HepG2 (cell line): ENCODE data around the gene VDR. TPM values are rescaled to one million over a fixed set of nuclear protein-coding genes. Genes with fewer than 3 reads are reported as not detected.

Experiments used
- ATAC-seq: fragments of 200-7000 bp; cut with Tn5 transposase; 3 replicates; pipeline ENCODE4 v1.9.1; 2020; ENCODE audit warnings: mild to moderate bottlenecking, moderate library complexity
- BruUV-seq: library from RNA; stranded (reverse); fragments of 400-500 nt; replicated peaks from 2 replicates; lab custom pipeline; 2021; lab: Mats Ljungman, UMichigan
- CTCF ChIA-PET: fragments of 300-600 bp; formaldehyde crosslinking; extraction: SDS; loops from one replicate; lab custom pipeline; 2021; ENCODE audit warnings: low total read pairs, inconsistent platforms, low intra/inter-chr PET ratio; lab: Yijun Ruan, JAX
- POLR2A ChIA-PET: fragments of 350-600 bp; sonication (Branson Sonifier 250); formaldehyde crosslinking; loops from one replicate; lab custom pipeline; 2020; ENCODE audit warnings: antibody characterized with exemption, inconsistent platforms; lab: Yijun Ruan, JAX
- DNase-seq: peaks from one replicate; pipeline ENCODE4 v3.0.0-alpha.2; 2015; ENCODE audit warnings: low spot score
- FAIRE-seq: peaks from 3 replicates; lab custom pipeline; 2011; peaks lifted over from hg19 to GRCh38; lab: Jason Lieb, UNC
- H2AFZ ChIP-seq: one replicate; pipeline ENCODE4 v1.6.1; 2011; ENCODE audit warnings: low read length, inconsistent platforms
- H3K27ac ChIP-seq: fragments of 300-600 bp; 3 replicates; pipeline ENCODE4 v1.8.0; 2011; ENCODE audit warnings: mixed run types, mild to moderate bottlenecking, mixed read lengths, low read length, inconsistent platforms; ENCODE audit not compliant: insufficient read depth; ENCODE audit errors: extremely low read length
- H3K27me3 ChIP-seq, 2 experiments: fragments of 200-600 bp in 1 of 2; 2 replicates in 1 of 2; 3 replicates in 1 of 2; pipeline versions ENCODE4 v1.6.0 to v1.8.0; 2011; ENCODE audit warnings: low read length in 2 of 2, mild to moderate bottlenecking in 2 of 2, moderate library complexity in 2 of 2, inconsistent platforms in 1 of 2; ENCODE audit not compliant: insufficient read depth in 2 of 2, control insufficient read depth in 1 of 2
- H3K36me3 ChIP-seq, 2 experiments: fragments of 200-600 bp in 1 of 2; replicated peaks in 1 of 2; 2 replicates in 1 of 2; 3 replicates in 1 of 2; pipeline versions ENCODE4 v1.5.1 to v1.8.0; 2011; ENCODE audit warnings: low read length in 2 of 2, inconsistent platforms in 1 of 2; ENCODE audit not compliant: insufficient read depth in 2 of 2, control insufficient read depth in 1 of 2
- H3K4me1 ChIP-seq: 2 replicates; pipeline ENCODE4 v1.5.1; 2012; ENCODE audit warnings: low read length, inconsistent platforms; ENCODE audit not compliant: insufficient read depth
- H3K4me2 ChIP-seq: 2 replicates; pipeline ENCODE4 v1.6.0; 2011; ENCODE audit warnings: low read depth, low read length, inconsistent platforms
- H3K4me3 ChIP-seq, 3 experiments: fragments of 200-600 bp in 1 of 3; sonication (generic), shearing (Covaris generic) in 1 of 3; replicated peaks in 1 of 3; 2 replicates each; pipeline ENCODE4 v1.5.1; 2011 to 2016; ENCODE audit warnings: low read length in 3 of 3, inconsistent platforms in 2 of 3, low read depth in 2 of 3, mild to moderate bottlenecking in 2 of 3, control low read depth in 1 of 3, mixed read lengths in 1 of 3; ENCODE audit not compliant: insufficient read depth in 1 of 3
- H3K79me2 ChIP-seq: one replicate; pipeline ENCODE4 v1.6.1; 2011; ENCODE audit warnings: low read length, inconsistent platforms; ENCODE audit not compliant: insufficient read depth
- H3K9ac ChIP-seq: 2 replicates; pipeline ENCODE4 v1.6.0; 2011; ENCODE audit warnings: mild to moderate bottlenecking, low read depth, low read length, inconsistent platforms; ENCODE audit not compliant: insufficient read depth
- H3K9me3 ChIP-seq: 2 replicates; pipeline ENCODE4 v1.5.1; 2012; ENCODE audit warnings: mild to moderate bottlenecking, low read length
- H4K20me1 ChIP-seq: 2 replicates; pipeline ENCODE4 v1.6.0; 2011; ENCODE audit warnings: inconsistent platforms, mild to moderate bottlenecking, low read length, moderate library complexity; ENCODE audit not compliant: insufficient read depth
- ATF3 ChIP-seq: sonication (generic); formaldehyde crosslinking; IDR thresholded peaks from 2 replicates; pipeline ENCODE4 v1.4.0; 2020; ENCODE audit warnings: missing genetic modification reagents
- HOXA9 ChIP-seq: sonication (generic); formaldehyde crosslinking; IDR thresholded peaks from 2 replicates; pipeline ENCODE4 v1.8.1; 2022; ENCODE audit warnings: missing genetic modification reagents, mild to moderate bottlenecking, moderate library complexity, borderline replicate concordance
- MAFK ChIP-seq, 2 experiments: IDR thresholded peaks in 1 of 2; conservative IDR thresholded peaks in 1 of 2; 2 replicates each; pipeline ENCODE4 v1.6.1; 2011; ENCODE audit warnings: improper control_type of control experiment in 2 of 2, low read length in 2 of 2
- POGK ChIP-seq: sonication (generic); formaldehyde crosslinking; conservative IDR thresholded peaks from 2 replicates; pipeline ENCODE4 v1.8.0; 2022; ENCODE audit warnings: mild to moderate bottlenecking, moderate library complexity, missing genetic modification reagents
- RARG ChIP-seq: sonication (generic); formaldehyde crosslinking; IDR thresholded peaks from 2 replicates; pipeline ENCODE4 v1.4.0; 2020; ENCODE audit warnings: low read depth, mild to moderate bottlenecking, missing genetic modification reagents
- SOX6 ChIP-seq, 2 experiments: fragments of 450-650 bp in 1 of 2; sonication (generic) in 1 of 2; formaldehyde crosslinking in 1 of 2; IDR thresholded peaks; 2 replicates each; pipeline versions ENCODE4 v1.4.0 to v1.6.1; 2017 to 2020; ENCODE audit warnings: antibody characterized with exemption in 1 of 2, mild to moderate bottlenecking in 1 of 2, missing genetic modification reagents in 1 of 2
- SP5 ChIP-seq: IDR thresholded peaks from 2 replicates; pipeline ENCODE4 v1.6.1; 2016; ENCODE audit warnings: low read depth, borderline replicate concordance
- SYNCRIP ChIP-seq: fragments of 200-400 bp; formaldehyde crosslinking; IDR thresholded peaks from 2 replicates; pipeline ENCODE4 v1.6.1; 2018; ENCODE audit warnings: mild to moderate bottlenecking, low read depth, low read length; ENCODE audit not compliant: insufficient read depth
- TEF ChIP-seq: sonication (generic); formaldehyde crosslinking; IDR thresholded peaks from 2 replicates; pipeline ENCODE4 v1.5.0; 2020; ENCODE audit warnings: missing genetic modification reagents
- TERF1 ChIP-seq: sonication (generic); formaldehyde crosslinking; IDR thresholded peaks from 2 replicates; pipeline ENCODE4 v1.8.0; 2022; ENCODE audit warnings: mild to moderate bottlenecking, missing genetic modification reagents, moderate library complexity
- THAP9 ChIP-seq: sonication (generic); formaldehyde crosslinking; IDR thresholded peaks from 2 replicates; pipeline ENCODE4; 2020; ENCODE audit warnings: missing genetic modification reagents, mild to moderate bottlenecking, borderline replicate concordance
- TMF1 ChIP-seq: sonication (generic); formaldehyde crosslinking; IDR thresholded peaks from 2 replicates; pipeline ENCODE4 v1.8.1; 2022; ENCODE audit warnings: low read depth, missing genetic modification reagents
- ZBTB7A ChIP-seq: sonication (generic); formaldehyde crosslinking; IDR thresholded peaks from 2 replicates; pipeline ENCODE4 v1.8.0; 2022; ENCODE audit warnings: mild to moderate bottlenecking, missing genetic modification reagents
- ZFP90 ChIP-seq: sonication (generic); formaldehyde crosslinking; IDR thresholded peaks from 2 replicates; pipeline ENCODE4 v1.8.0; 2022; ENCODE audit warnings: missing genetic modification reagents, mild to moderate bottlenecking, inconsistent platforms, borderline replicate concordance
- ZNF101 ChIP-seq: sonication (generic); formaldehyde crosslinking; IDR thresholded peaks from 2 replicates; pipeline ENCODE4 v1.4.0; 2020; ENCODE audit warnings: mild to moderate bottlenecking, low read depth, missing genetic modification reagents, borderline replicate concordance
- ZNF446 ChIP-seq: sonication (generic); formaldehyde crosslinking; IDR thresholded peaks from 2 replicates; pipeline ENCODE4 v1.5.0; 2020; ENCODE audit warnings: mild to moderate bottlenecking, missing genetic modification reagents
- ZNF496 ChIP-seq: sonication (generic); formaldehyde crosslinking; IDR thresholded peaks from 2 replicates; pipeline ENCODE4 v1.8.1; 2023; ENCODE audit warnings: mild to moderate bottlenecking, moderate library complexity, missing genetic modification reagents; ENCODE audit not compliant: insufficient replicate concordance
- ZNF572 ChIP-seq: sonication (generic); formaldehyde crosslinking; IDR thresholded peaks from 2 replicates; pipeline ENCODE4 v1.5.1; 2020; ENCODE audit warnings: mild to moderate bottlenecking, missing genetic modification reagents
- WGBS: methylation state at CpG from one replicate; pipeline ENCODE4 v1.1.6; 2017; ENCODE audit warnings: low lambda C conversion rate; 5-methylcytosine and 5-hydroxymethylcytosine counted together
- in situ Hi-C: cut with HindIII; loops from 2 replicates; pipeline ENCODE4 v1.10.0; 2017; ENCODE audit warnings: low pct_unique_long_range_greater_than_20kb; ENCODE audit not compliant: extremely low pct_ligation_motif_present
- intact Hi-C: fragments of 100-400 bp; cut with micrococcal nuclease; formaldehyde crosslinking; loops from one replicate; pipeline ENCODE4 v1.10.0; 2022; ENCODE audit not compliant: unreplicated experiment
- polyA plus RNA-seq, 8 experiments: library from polyadenylated mRNA; depleted of rRNA in 3 of 8; stranded (reverse) in 7 of 8; unstranded in 1 of 8; fragments of >200 nt; fragmentation: Illumina TruSeq in 4 of 8; extraction: Trizol in 4 of 8; gene quantifications; 2 replicates each; pipeline versions ENCODE4 v1.2.1 to v1.2.3, GENCODE V29; 2011 to 2016; ENCODE audit warnings: low read depth in 4 of 8, missing spikeins in 1 of 8, mixed read lengths in 1 of 8; ENCODE audit not compliant: insufficient read depth in 1 of 8
- total RNA-seq, 5 experiments: library from RNA; depleted of rRNA; stranded (reverse); fragments of >200 nt; fragmentation: Illumina TruSeq; extraction: Trizol; gene quantifications; 2 replicates each; pipeline ENCODE4 v1.2.3, GENCODE V29; 2016; ENCODE audit warnings: low read depth in 1 of 5

VDR gene
- total and polyA plus RNA-seq, 2 of the 13 experiments (the other 11 are each of a cell fraction or from before 2014, with no cell fraction given) = 0.08 to 0.33 TPM

GRCh38 chr12:47804171-47804570 lies 100.6 kb downstream of the VDR start:
- Histone ChIP-seq H3K4me1 (no peaks in the 10 kb centered on the region), H3K9ac (no peak overlapping the region), H3K4me2 (no peak overlapping the region), H3K79me2 (no peaks in the 10 kb centered on the region), H3K4me3 (no peak overlapping the region), H3K36me3 (no peaks in the 10 kb centered on the region; a peak in 1 of 5 replicates), H3K9me3 (no peaks in the 10 kb centered on the region), H2AFZ (no peak overlapping the region), H4K20me1 (no peaks in the 10 kb centered on the region), H3K27ac (no peak overlapping the region), H3K27me3 (no peaks in the 10 kb centered on the region)
- no TSS peak for BruUV-seq
- intact Hi-C loops = no loop called here
- TF ChIP-seq MAFK (conservative IDR thresholded peaks at IDR 0.05 in 1 of 2, IDR thresholded peaks at IDR 0.05 in 1 of 2; ENCODE audit: low read length in 2 of 2) = no peak
- TF ChIP-seq ZNF496 = no peak
- no peak for TF ChIP-seq SOX6 (IDR thresholded peaks at IDR 0.05)
- TF ChIP-seq SOX6 (CRISPR knock-in tag; IDR thresholded peaks at IDR 0.05) = no peak
- TF ChIP-seq ZNF572 (CRISPR knock-in tag) = no peak
- TF ChIP-seq SYNCRIP = no peak
- TF ChIP-seq ZBTB7A (CRISPR knock-in tag) = no peak
- TF ChIP-seq ZFP90 (CRISPR knock-in tag) = no peak
- no peak for TF ChIP-seq TMF1 (CRISPR knock-in tag)
- no peak for TF ChIP-seq THAP9
- no peak for TF ChIP-seq ZNF446
- TF ChIP-seq POGK (CRISPR knock-in tag) = no peak
- no peak for TF ChIP-seq ATF3 (CRISPR knock-in tag)
- no peak for TF ChIP-seq TERF1 (CRISPR knock-in tag)
- TF ChIP-seq HOXA9 = no peak
- no peak for TF ChIP-seq ZNF101 (CRISPR knock-in tag)
- TF ChIP-seq TEF (CRISPR knock-in tag) = no peak
- TF ChIP-seq SP5 (CRISPR knock-in tag) = no peak
- no peak for TF ChIP-seq RARG (CRISPR knock-in tag)
- CTCF ChIA-PET = no interaction called here
- ATAC-seq = no peak
- FAIRE-seq = no peak
- no peak for DNase-seq
- in situ Hi-C loops = no loop called here
- POLR2A ChIA-PET = no interaction called here
- WGBS = 98% methylated on average over 8 of the region's 8 CpGs
